DMS79 treated with DMSO at 0.1 percent for 48 hours (cell line): ENCODE measurements around the gene INO80C.

Experiments
- DNase-seq: peaks from one replicate; lab custom pipeline; 2025; lab: John Stamatoyannopoulos, UW

INO80C gene

DNA sequence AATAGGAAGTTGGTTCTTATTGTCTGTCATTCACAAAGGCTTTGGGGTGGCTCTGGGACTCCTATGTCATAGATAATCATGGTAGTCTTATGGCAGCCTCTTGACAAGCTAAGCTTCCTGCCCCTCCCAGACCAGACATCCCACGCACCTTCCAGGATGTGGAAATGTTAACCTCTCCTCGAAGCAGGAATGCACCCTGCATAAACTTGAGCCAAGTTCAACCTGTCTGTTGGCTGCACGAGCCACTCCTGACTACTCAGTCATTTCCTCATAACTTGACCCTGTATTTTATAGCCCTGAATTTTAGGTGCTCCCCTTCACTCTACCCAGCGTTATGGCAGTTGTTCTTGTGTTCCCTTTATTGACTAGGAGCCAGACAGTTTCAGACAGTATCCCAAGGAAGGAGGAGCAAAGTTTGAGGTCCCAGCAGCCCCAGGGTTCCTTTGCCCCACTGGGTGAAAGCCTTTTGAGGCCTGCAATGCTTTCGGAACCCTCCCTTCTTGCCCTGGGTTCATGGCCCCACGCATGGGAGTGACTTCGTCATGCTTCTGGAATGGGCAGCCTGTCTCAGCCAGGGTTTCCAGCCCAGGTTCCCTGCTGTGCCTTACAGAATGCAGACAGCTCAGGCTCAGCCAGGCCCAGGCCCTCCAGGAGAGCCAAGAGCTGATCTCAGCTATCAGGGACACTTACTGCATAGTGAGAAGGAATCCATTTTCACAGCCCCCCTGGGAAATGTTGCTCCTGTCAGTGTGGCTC lies 15.6 kb upstream of the INO80C start:
- DNase-seq, result no peak

DNA sequence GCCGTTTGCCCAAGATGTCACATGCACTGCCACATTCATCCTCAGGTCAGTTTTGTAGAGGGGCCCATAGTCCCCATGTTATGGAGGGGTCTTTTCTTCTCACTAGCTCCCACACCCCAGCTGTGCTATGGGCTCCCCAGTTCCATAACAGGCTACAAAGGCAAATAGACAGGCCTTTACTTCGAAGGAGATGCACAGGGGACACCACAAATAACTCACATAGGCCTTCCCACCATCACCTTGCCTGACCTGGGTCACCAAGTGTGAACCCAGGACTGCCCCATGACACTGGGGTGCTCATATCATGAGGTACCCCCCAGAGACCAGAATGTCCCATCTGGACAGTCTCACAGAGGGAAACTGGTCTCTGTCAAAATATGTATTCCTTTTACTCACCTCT lies 15.0 kb upstream of the INO80C start:
- DNase-seq, result no peak

DNA sequence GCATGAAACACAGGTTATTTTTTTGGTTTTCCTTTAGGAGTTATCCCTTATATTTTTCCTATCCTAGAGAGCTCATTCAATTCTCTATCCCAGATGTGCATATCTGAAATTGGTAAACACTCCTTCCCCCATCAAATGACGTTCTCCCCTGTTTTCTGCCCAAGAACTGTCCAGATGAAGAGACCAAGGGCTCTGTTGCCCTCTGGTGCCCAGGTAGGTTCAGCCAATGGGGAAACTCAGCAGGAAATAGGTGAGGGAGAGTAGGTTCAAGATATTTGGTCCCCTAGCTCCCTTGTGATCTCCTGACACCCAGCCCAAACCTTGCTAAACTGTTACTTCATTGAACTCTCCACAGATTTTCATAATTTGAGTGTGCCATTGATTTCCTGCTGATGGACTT lies 14.1 kb upstream of the INO80C start:
- no peak for DNase-seq

DNA sequence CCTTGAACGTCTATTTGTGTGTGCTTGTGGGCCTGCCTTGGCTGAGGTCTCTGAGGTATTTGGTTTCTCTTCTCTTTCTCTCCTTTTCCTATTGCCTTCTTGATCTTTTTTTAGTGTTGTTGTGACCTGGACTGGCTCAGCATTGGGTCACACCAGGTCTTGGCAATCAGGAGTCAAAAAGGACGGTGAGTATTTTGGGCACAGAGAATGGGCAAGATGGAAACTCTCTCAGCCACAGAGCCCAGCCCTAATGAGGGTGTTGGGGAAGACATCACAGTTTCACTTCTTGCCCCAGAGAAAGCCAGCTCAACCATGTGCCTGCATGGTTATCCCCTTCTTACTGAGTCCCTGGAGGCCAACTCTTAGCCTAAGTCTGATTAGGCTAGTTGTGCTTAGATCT lies 13.7 kb upstream of the INO80C start:
- no peak for DNase-seq

DNA sequence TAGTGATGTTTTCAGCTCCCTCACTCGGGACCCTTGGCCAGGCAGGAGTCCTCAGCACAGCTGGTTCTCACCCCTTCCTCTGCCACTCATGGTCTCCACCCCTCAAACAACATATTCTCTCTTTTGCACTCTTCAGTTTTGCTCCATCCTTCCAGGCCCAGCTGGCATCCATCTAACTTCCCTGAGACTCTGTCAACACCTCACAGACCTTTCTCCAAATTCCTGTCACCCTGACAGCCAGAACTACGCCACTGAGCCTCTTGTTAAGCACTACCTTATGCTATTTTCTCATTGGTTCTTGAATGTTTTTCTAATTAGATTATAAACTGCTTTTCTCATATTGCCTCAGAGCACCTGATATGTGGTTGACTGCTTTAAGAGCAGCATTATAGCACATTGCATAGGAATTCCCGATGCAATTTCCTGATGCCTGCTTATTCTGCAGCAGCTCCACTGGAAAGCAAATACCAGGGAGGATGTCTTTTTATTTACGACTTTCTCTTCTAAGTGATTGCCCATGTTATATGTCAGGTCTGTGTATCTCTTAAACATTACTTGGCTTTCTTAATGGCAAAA lies 12.4 kb upstream of the INO80C start:
- DNase-seq, result no peak

DNA sequence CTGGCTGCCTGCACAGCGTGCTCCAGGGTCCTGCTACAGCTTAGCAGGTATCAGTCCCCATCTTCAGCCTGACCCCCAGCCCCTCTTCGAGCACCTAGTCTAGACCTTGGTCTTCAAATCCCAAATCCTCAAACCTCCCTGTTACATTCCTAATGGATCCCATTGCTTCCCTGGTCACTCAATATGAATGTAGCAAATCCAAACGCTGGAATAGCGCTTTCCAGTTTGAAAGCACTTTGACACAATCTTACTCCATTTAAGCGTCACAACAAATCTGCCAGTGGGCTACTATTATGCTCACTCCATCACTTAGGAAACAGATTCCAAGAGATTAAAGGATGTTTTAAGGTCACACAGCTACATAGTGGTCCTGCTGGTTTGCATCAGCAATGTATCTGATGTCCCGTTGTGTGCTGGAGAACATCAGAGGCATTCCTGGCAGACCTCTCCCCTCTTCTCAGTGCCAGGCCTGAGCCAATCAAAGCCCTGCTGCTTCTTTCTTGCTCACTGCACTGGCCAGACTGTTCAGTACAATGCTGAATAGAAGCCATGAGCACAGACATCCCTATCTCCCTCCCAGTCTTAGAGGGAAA lies 11.1 kb upstream of the INO80C start:
- no peak for DNase-seq

DNA sequence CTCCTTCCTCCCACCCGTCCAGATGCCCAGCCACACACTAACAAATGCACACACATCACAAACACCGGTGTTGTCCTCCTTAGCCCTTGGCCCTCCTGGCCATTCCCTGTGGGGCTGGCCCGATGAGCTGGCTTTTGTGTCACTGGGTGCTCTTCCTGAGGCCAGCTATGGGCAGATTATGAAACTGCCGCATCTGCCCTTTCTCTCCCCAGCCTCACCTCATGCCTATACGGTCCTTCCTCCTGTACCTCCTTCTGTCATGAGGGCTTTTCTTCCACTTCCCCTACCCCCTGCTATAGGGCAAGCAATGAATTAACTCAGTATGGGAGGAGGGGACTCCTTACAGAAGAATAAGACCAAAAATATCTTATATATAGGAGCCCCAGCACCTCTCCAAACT lies 10.3 kb upstream of the INO80C start:
- no peak for DNase-seq

DNA sequence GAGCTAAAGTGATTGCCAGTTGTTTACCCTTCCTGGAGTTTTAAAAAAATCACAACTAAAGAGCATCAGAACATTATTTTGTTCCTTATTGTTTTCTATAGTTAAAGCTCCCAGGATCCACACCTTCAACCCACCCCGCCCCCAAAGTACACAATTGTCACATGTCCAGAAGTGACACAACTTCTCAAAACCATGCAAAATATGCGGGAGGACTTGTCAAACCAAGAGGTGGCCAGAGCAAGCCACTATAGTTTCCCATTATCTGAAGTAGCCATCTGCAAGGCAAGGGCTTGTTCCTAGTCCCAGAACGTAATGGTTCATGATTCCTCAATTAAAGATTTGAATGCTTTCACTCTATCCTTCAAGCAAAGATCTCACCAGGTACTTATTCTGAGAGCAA lies 9.9 kb upstream of the INO80C start:
- DNase-seq, result no peak

DNA sequence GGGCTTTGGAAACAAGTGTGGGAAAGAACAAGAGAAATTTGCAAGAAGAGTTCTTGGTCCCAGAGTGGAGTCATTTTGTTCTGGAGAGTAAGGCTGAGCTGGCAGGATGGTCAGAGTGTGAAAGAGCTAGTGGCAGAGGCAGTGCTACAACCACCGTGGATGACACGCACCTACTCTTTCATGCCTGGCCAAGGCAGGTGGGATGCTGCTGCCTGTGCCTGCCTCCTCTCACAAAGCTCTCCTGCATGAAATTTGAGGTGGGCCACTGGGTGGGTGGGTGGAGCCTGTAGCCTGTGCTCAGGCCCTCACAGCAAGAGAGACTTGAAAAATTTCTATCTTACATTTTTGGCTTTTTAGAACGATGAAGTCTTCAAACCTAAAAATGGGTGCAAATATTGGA lies 9.4 kb upstream of the INO80C start:
- no peak for DNase-seq

DNA sequence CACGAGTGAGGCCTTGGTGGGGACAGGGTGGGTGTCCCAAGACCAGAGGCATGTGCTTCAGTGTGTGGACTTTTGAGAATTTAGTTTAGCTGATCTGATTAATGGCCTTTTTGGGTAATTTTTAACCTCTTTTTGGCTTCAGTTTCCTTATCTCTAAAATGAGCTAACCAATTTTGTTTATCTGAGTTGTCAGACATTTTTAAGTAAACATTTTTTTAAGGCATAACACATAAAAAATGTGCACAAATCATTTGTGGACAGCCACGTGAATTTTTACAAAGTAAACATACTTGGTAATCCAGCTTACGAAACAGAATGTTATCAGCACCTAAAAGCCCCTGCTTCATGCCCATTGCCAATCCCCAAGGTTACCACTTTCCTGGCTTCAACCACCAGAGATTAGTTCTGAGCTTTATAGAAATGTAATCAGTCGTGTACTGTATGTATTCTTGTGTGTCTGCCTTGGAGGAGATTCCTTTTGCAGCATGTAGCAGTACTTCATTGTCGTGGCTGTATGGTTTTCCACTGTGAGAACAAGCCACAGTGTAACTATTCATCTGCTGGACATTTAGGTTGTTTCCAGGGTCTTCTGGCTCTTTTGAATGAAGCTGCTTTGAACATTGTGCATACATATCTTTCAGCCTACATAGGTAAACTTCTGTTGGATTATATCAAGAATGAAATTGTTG lies 8.4 kb upstream of the INO80C start:
- no peak for DNase-seq

DNA sequence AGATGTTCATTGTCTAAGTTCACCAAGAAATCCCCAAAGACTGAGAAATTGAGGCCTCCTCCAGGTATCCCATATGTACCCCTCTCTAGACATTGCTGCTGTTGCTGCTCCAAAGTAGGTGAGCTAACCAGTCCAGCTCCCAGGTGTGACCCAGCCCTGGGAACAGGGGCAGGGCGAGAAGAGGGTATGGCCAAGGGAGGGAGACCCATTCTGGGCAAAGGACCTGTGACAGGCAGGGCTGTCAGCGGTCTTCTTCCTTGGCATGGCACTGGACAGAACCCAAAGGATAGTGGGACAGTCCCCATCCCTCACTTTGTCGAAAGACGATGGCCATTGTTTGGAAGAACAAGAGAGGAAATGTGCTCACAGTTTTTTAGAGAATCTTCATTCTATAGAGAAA lies 7.2 kb upstream of the INO80C start:
- DNase-seq, result no peak

DNA sequence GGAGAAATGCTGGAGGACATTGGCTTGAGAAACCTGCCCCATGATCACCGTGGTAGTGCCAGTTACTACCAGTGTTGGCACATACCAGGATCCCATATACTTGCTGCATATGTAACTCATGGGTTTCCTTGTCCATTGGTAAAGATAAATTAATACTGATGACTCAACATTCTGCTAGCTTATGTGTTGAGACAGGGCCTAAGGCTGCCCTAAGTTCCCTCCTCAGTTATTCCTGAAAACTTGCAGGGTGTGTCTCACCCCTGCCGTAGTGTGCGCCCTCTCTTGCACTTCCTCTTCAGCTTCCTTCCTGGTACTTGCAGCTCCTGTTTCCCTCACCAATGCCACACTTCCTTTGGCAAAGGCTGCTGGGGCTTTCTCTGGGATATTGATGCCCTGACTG lies 4.3 kb upstream of the INO80C start:
- no peak for DNase-seq

DNA sequence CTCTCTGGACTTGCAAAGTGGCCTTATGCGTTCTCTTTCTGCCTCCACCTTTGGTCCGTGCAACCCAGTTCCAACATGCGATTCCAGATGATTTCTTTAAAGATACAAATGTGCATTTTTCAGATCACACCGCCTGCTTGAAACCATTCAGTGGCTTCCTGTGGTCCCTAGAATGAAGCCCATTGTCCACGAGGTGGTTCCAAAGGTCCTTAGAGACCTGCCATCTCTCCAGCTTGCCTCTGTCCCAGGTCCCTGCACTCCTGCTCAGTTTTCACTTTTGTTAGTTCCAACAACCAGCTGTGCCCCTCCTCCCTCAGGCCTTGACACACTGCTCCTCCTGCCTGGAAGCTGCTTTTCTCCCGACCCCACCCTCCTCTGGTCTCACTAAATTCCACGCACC lies 3.6 kb upstream of the INO80C start:
- no peak for DNase-seq

DNA sequence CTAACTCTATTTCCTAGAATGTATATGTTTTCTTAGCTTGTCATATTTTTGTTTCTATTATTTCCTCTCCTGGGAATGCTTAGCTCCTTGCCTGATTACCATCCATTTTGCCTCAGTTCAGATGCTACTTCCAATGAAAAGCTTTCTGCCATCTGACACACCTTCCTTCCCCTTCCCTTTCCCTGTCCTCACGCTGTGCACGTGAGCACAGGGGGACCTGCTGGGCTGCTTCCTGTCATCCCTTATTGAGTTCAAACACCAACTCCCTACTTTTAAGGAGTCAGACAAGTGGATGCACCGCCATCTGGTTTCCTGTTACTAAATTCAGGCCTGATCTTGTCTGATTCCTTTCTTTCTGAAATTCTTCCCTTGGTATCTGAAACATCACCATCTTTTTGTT lies 2.4 kb upstream of the INO80C start:
- no peak for DNase-seq

DNA sequence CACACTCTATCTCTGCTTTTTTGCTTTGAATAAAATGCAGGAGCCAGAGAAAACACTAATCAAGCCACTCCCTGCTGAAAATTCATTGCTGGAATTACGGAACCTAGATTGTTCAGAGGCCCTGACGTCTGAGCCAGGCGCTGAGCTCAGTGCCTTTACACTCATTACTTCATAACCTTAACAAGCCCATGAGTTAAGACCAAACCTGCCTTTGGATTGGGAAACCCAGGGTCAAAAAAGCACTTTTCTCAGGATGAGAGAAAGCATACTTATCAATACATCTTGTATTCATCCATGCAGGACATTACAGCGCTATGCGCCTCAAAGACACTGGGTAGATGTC lies 762 bp downstream of the INO80C start:
- DNase-seq, result peak; percentile 60

DNA sequence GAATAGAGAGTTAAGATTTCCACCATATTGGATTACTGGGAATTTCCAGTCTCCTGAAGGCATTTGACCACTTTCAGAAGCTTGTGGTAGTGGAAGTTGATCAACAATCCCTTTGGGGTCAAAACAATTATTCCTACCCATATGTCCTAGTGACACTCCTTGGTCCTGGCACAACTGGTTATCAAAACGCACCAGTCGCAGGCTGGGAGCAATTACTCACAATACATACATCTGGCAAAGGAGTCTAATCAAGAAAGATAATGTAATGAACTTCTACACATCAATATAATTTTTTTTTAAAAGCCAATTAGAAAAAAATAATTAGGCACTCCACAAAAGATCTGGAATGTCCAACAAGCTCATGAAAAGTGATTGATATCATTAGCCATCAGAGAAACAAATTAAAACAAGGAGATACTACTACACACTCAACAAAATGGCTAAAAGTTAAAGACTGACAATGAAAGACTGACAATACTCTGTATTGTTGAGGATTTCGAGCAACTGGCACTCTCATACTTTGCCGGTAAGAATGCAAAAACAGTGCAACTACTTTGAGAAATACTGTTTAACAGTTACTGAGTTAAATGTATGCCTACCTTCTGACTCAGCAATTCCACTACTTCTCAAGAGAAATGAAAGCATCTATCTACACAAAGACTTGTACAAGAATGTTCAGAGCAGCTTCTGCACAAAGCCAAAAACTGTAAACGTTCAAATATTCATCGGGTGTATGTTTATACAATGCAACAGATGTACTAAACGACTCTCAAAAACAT lies 2.0 kb downstream of the INO80C start:
- no peak for DNase-seq

DNA sequence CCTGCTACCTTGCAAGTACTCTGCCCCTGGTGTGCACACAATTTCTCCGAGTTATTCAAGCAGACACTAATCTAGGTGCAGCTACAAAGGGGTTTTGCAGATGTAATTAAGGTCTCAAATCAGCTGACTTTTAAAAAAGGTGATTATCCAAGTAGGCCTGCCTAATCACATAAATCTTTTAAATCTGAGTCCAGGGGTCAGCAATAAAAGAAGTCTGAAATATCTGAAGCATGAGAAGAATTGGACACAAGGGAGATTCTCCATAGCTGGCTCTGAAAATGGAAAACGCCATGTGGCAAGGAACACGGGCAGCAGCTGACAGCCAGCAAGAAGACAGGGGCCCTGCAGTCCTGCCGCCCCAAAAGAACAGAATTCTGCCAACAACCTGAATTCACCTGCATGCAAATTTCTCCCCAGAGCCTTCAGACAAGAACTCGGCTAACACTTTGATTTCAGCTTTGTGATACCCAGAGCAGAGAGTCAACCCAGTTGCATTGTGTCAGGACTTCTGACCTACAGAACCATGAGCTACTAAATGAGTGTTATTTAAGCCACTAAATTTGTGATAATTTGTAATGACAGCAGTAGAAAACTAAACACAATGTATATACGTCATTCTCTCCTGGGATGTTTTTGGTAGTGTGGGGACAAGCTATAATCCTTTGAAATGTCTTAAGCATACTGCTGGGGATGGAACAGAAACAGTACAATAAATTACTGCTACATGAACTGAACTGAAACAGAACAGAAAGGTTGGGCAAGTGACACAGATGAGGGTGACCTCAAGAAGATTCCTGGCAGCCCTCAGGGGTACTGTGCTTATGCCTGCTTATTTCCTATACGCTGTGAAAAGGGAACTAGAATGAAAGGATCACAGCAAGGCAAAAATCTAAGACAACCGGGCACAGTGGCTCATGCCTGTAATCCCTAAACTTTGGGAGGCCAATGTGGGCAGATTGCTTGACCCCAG lies 3.2 kb downstream of the INO80C start:
- DNase-seq, result no peak

DNA sequence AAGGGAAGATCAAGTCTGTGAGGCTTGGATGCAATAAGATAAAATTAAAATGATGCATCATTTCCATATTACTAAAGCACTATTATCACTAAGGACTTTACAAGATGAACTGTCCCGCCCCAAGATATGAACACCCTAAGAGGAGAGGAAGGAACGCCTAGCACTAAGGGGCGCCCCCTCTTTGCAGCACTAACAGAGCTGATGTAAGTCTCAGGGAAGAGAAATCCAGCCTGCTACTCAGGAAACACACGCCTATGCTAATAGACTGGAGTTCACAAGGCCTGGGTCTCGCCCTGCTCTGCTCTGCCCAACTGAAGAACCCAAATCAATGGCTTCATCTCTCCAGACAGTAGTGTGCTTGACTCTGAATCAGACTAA lies 6.1 kb downstream of the INO80C start:
- DNase-seq, result no peak

DNA sequence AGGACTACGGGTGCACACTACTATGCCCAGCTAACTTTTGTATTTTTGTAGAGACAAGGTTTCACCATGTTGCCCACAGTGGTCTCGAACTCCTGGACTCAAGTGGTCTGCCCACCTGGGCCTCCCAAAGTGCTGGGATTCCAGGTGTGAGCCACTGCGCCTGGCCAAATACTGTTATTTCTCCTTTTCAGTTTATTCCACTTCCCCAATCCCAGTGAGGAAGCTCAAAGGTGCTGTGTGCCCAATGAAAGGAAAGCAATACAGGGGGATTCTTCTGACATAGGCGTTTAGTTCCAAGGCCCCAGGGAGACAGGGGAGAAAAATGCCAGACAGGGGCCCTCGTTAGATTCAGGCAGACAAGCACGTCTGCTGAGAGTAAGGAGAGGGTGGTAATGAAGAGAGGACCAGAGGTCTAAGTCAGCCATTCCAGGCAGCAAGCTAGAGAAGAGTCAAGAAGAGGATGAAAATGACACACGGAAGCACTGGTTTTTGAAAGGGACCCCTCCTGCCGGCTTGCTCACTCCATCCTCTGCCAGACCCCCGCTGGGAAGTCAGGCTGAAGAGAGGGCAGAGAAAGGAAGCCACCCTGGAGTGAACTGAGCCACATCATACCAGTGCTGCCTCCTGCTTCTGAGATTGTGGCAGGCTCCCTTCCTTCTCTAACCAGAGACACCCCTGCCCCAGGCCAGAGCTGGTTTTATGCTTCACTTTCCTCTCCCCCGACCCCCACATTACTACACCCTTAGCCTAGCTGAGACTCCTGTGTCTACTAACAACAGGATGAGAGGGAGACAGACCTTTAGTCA lies 6.7 kb downstream of the INO80C start:
- DNase-seq, result no peak

DNA sequence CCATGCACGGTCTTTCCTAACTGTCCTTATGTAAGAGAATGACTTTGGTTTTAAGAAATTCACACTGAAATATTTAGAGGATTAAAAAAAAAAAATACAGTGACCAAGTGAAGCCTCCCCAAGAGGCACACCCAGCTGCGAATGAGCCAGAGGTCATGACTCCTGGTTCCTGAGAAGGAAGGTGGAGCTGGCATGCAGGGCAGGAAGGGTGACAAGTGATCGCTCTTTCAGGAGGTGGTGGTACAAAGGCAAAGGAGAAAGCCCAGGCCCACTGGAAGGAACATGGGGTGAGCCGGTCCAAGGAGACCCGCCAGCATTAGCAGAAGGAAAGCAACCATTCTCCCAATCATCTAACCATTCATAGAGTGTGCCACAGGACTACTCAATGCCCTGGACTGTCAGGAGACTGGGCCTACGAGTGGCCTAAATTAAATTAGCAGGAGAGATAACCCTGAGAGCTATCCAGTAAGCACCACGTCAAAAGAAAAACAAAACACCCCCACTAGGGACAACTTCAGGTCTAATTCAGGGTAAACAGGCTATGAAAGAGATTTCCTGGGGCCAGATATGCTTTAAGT lies 7.8 kb downstream of the INO80C start:
- no peak for DNase-seq
